SK-N-SH (cell line): ENCODE results near the gene FGGY. TPM values are rescaled to one million over a fixed set of nuclear protein-coding genes. Genes with fewer than 3 reads are reported as not detected.
A peak's percentile ranks its signal among the peaks of the same experiment; 100 is the strongest.

Source experiments
- CTCF ChIA-PET: fragments of 300-600, 350-600 bp; formaldehyde crosslinking; extraction: SDS; loops from one replicate; lab custom pipeline; 2021; lab: Yijun Ruan, JAX
- POLR2A ChIA-PET: fragments of 350-600 bp; sonication (Branson Sonifier 250); formaldehyde crosslinking; extraction: SDS; loops from one replicate; lab custom pipeline; 2020; ENCODE audit warnings: antibody characterized with exemption, inconsistent platforms; lab: Yijun Ruan, JAX
- DNase-seq: peaks from one replicate; pipeline ENCODE4 v3.0.0; 2012
- H2AFZ ChIP-seq: fragments of 200-600 bp; sonication (generic); 2 replicates; pipeline ENCODE4 v1.8.1; 2016; ENCODE audit warnings: antibody characterized with exemption, mild to moderate bottlenecking, low read depth
- H3F3A ChIP-seq: fragments of 200-600 bp; sonication (generic); replicated peaks from 2 replicates; pipeline ENCODE3; 2016; ENCODE audit warnings: antibody characterized with exemption, mild to moderate bottlenecking; ENCODE audit not compliant: insufficient read depth
- H3K27ac ChIP-seq, 2 experiments: fragments of 200-500 bp in 1 of 2; fragments of 200-600 bp in 1 of 2; sonication (Bioruptor generic) in 1 of 2; sonication (generic), shearing (Covaris generic) in 1 of 2; 2 replicates each; pipeline versions ENCODE4 v1.5.1 to v1.6.1; 2014 to 2016; ENCODE audit warnings: low read depth in 2 of 2, inconsistent platforms in 1 of 2, low read length in 1 of 2, mild to moderate bottlenecking in 1 of 2, mixed read lengths in 1 of 2
- H3K27me3 ChIP-seq: fragments of 200-600 bp; sonication (generic), shearing (Covaris generic); 2 replicates; pipeline ENCODE4 v1.6.1; 2016; ENCODE audit warnings: mixed run types; ENCODE audit not compliant: insufficient read depth
- H3K36me3 ChIP-seq, 2 experiments: fragments of 200-500 bp in 1 of 2; fragments of 200-600 bp in 1 of 2; sonication (Bioruptor generic) in 1 of 2; sonication (generic) in 1 of 2; replicated peaks in 1 of 2; 2 replicates each; pipeline versions ENCODE3 to v1.5.1; 2014 to 2016; ENCODE audit warnings: low read length in 1 of 2, mild to moderate bottlenecking in 1 of 2; ENCODE audit not compliant: insufficient read depth in 2 of 2, control insufficient read depth in 1 of 2
- H3K4me1 ChIP-seq, 2 experiments: fragments of 200-500 bp in 1 of 2; fragments of 200-600 bp in 1 of 2; sonication (Bioruptor generic) in 1 of 2; sonication (generic), shearing (Covaris generic) in 1 of 2; 2 replicates each; pipeline versions ENCODE4 v1.5.1 to v1.6.1; 2014 to 2016; ENCODE audit warnings: low read depth in 1 of 2, low read length in 1 of 2, mixed run types in 1 of 2; ENCODE audit not compliant: insufficient read depth in 2 of 2, control insufficient read depth in 1 of 2
- H3K4me2 ChIP-seq: fragments of 200-600 bp; sonication (generic), shearing (Covaris generic); 2 replicates; pipeline ENCODE4 v1.6.1; 2017; ENCODE audit warnings: mixed run types
- H3K4me3 ChIP-seq, 2 experiments: fragments of 200-500 bp in 1 of 2; fragments of 200-600 bp in 1 of 2; sonication (Bioruptor generic) in 1 of 2; sonication (generic), shearing (Covaris generic) in 1 of 2; 2 replicates each; pipeline versions ENCODE4 v1.5.1 to v1.8.1; 2014 to 2016; ENCODE audit warnings: low read depth in 2 of 2, inconsistent platforms in 1 of 2, low read length in 1 of 2, mild to moderate bottlenecking in 1 of 2, mixed read lengths in 1 of 2, moderate library complexity in 1 of 2
- H3K79me2 ChIP-seq: fragments of 200-600 bp; sonication (generic); 2 replicates; pipeline ENCODE4 v1.8.1; 2017; ENCODE audit warnings: mild to moderate bottlenecking; ENCODE audit not compliant: insufficient read depth
- H3K9ac ChIP-seq: fragments of 200-600 bp; sonication (generic); 2 replicates; pipeline ENCODE4 v1.6.1; 2017; ENCODE audit warnings: mixed run types
- H3K9me2 ChIP-seq: fragments of 200-600 bp; sonication (generic); 2 replicates; pipeline ENCODE4 v1.6.1; 2017; ENCODE audit warnings: mixed run types
- H3K9me3 ChIP-seq: fragments of 200-600 bp; sonication (generic); 2 replicates; pipeline ENCODE4 v1.6.1; 2017; ENCODE audit warnings: mixed run types, mild to moderate bottlenecking, moderate library complexity
- H4K20me1 ChIP-seq: fragments of 200-600 bp; sonication (generic); 2 replicates; pipeline ENCODE4 v1.6.1; 2017; ENCODE audit warnings: mild to moderate bottlenecking, mixed run types; ENCODE audit not compliant: insufficient read depth
- ELF1 ChIP-seq: IDR thresholded peaks from 2 replicates; pipeline ENCODE4 v1.4.0; 2012
- EP300 ChIP-seq, 2 experiments: IDR thresholded peaks; 2 replicates each; pipeline versions ENCODE4 v1.4.0 to v1.6.1; 2012; ENCODE audit warnings: borderline replicate concordance in 1 of 2, low read depth in 1 of 2, low read length in 1 of 2
- FOXM1 ChIP-seq: IDR thresholded peaks from 2 replicates; pipeline ENCODE4 v1.4.0; 2012; ENCODE audit warnings: low read depth, mild to moderate bottlenecking
- GATA2 ChIP-seq: sonication (generic); formaldehyde crosslinking; IDR thresholded peaks from 2 replicates; pipeline ENCODE4 v1.5.0; 2020; ENCODE audit warnings: mild to moderate bottlenecking, missing genetic modification reagents
- NFIC ChIP-seq: IDR thresholded peaks from 2 replicates; pipeline ENCODE4 v1.4.0; 2012; ENCODE audit warnings: borderline replicate concordance
- NRF1 ChIP-seq: IDR thresholded peaks from 2 replicates; pipeline ENCODE4 v1.6.1; 2012; ENCODE audit warnings: low read depth, mild to moderate bottlenecking, low read length
- RCOR1 ChIP-seq: fragments of 150-350 bp; IDR thresholded peaks from 2 replicates; pipeline ENCODE4 v1.6.1; 2017; ENCODE audit warnings: antibody characterized with exemption, low read length
- REST ChIP-seq: IDR thresholded peaks from 2 replicates; pipeline ENCODE4 v1.6.1; 2012; ENCODE audit warnings: mild to moderate bottlenecking, low read depth, low read length, moderate library complexity
- RFX5 ChIP-seq: IDR thresholded peaks from 2 replicates; pipeline ENCODE4 v1.6.1; 2012; ENCODE audit warnings: mild to moderate bottlenecking, improper control_type of control experiment, low read length
- TCF12 ChIP-seq: IDR thresholded peaks from 2 replicates; pipeline ENCODE4 v1.4.0; 2012
- TEAD4 ChIP-seq: IDR thresholded peaks from 2 replicates; pipeline ENCODE4 v1.4.0; 2012; ENCODE audit warnings: mild to moderate bottlenecking, borderline replicate concordance; ENCODE audit not compliant: insufficient read depth
- WGBS: methylation state at CpG from one replicate; pipeline ENCODE4 v1.1.6; 2017; ENCODE audit warnings: low lambda C conversion rate; 5-methylcytosine and 5-hydroxymethylcytosine counted together
- polyA plus RNA-seq, 3 experiments: library from polyadenylated mRNA; depleted of rRNA; stranded (reverse); fragments of >200 nt; gene quantifications; 2 replicates each; pipeline ENCODE4 v1.2.3, GENCODE V29; 2012

FGGY gene
- polyA plus RNA-seq, 1 of the 3 experiments (the other 2 are of a cell fraction) = 10.3 TPM

DNA sequence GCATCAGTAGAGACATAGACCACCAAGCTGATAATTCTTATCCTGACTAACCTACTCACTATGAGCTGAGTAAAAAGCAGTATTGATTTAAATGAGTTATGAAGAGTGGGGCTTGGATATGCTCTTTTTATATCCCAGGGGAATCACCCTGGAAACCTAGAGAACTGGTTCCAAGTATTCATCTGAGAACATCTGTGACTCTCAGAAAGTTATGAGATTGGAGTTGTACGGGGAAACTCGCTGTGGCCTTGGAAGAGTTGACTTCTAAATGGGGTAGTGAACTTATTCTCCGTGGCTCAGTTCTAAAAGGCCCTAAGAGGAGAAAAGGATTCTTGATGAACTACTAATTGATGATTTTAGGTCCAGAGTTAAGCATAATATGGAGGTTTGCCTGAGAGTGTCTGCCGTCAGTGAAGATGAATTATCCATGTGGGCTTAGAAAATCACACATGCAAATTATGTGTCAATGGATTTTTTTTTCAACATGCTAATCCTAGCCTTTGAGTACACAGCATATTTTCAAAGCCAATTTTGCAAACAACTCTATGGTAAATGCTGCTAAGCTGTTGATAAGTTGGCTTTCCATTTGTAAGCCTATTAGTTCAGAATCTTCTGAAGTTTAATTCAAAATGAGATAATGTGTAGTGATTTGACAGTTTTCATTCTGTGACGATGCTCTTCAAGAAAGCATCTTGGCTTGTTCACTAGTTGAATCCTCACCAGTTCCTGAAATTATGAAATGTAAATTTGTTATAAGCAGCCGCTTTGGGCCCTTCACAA, 122.7 kb downstream of the FGGY start (continued):
- no peak for TF ChIP-seq REST
- no peak for TF ChIP-seq GATA2

GRCh38 chr1:59421232-59421920, 124.5 kb downstream of the FGGY start:
- Histone ChIP-seq H3K9ac (no peak overlapping the region), H3K4me2 (no peak overlapping the region), H4K20me1 (no peaks in the 10 kb centered on the region), H3K4me1 (peaks cover 0 to 4% of the 10 kb centered on the region in 2 experiments; a peak in 2 of 4 replicates), H3K9me2 (no peaks in the 10 kb centered on the region), H3K27ac (peak overlapping the region in 1 of 2 experiments; percentile 34; a peak in 1 of 4 replicates), H2AFZ (no peak overlapping the region), H3K4me3 (no peak overlapping the region), H3K79me2 (no peaks in the 10 kb centered on the region), H3F3A (no peaks in the 10 kb centered on the region), H3K36me3 (no peaks in the 10 kb centered on the region), H3K27me3 (no peaks in the 10 kb centered on the region), H3K9me3 (no peaks in the 10 kb centered on the region)
- DNase-seq = no peak
- POLR2A ChIA-PET = no interaction called here
- TF ChIP-seq GATA2 = no peak
- TF ChIP-seq TCF12 = peak; percentile 31; the same call in 1 of the 2 replicates
- CTCF ChIA-PET = no interaction called here
- WGBS = 56% methylated on average over 1 of the region's 1 CpG

GRCh38 chr1:59422921-59423575, 126.2 kb downstream of the FGGY start:
- H3K27ac ChIP-seq = no peak overlapping the region
- H4K20me1 ChIP-seq = no peaks in the 10 kb centered on the region
- H3K9ac ChIP-seq = no peak overlapping the region
- peaks cover 0 to 11% of the 10 kb centered on the region in 2 experiments; a peak in 2 of 4 replicates for H3K4me1 ChIP-seq
- H3K4me2 ChIP-seq = no peak overlapping the region
- peak; percentile 4 for DNase-seq
- POLR2A ChIA-PET = no interaction called here
- H3K9me3 ChIP-seq = no peaks in the 10 kb centered on the region
- TF ChIP-seq ELF1 (no peak), NRF1 (no peak), RCOR1 (no peak), GATA2 (no peak), EP300 (IDR thresholded peaks at IDR 0.05; ENCODE audit: borderline replicate concordance in 1 of 2, low read depth in 1 of 2, low read length in 1 of 2) (no peak), FOXM1 (no peak), RFX5 (no peak), NFIC (peak; percentile 30; the same call in 1 of the 2 replicates), TEAD4 (no peak)
- H3K27me3 ChIP-seq = no peaks in the 10 kb centered on the region
- CTCF ChIA-PET = no interaction called here
- H3F3A ChIP-seq = no peaks in the 10 kb centered on the region
- H3K9me2 ChIP-seq = no peaks in the 10 kb centered on the region
- no peak overlapping the region for H3K4me3 ChIP-seq
- 78% methylated on average over 6 of the region's 6 CpGs for WGBS
- no peaks in the 10 kb centered on the region for H3K36me3 ChIP-seq
- no peak overlapping the region for H2AFZ ChIP-seq
- no peaks in the 10 kb centered on the region for H3K79me2 ChIP-seq
